ENCODE data around the gene GTPBP3. TPM values are rescaled to one million over a fixed set of nuclear protein-coding genes. Genes with fewer than 3 reads are reported as not detected.
A peak's percentile ranks its signal among the peaks of the same experiment; 100 is the strongest.

Gene GTPBP3
- total and polyA plus RNA-seq, 9 of the 15 experiments (the other 6 are each of a cell fraction or from before 2014, with no cell fraction given): 4.9 to 124 (median 22.6) TPM

GRCh38 chr19:17385878-17386611 is 48.7 kb downstream of the GTPBP3 start (continued):
- TF ChIP-seq CTCFL (IDR thresholded peaks at IDR 0.05; ENCODE audit: borderline replicate concordance, insufficient read depth, low read depth, low read length, poor library complexity, severe bottlenecking): peak; percentile 40
- peak; percentile 32; the same call in 1 of the 2 replicates for TF ChIP-seq RB1 (IDR thresholded peaks at IDR 0.05; ENCODE audit: low read depth)
- TF ChIP-seq FOXP1 (CRISPR knock-in tag; IDR thresholded peaks at IDR 0.05): 0 out of 2 replicates have a peak, but pooled peaks have one; percentile 31
- TF ChIP-seq RCOR1 (IDR thresholded peaks at IDR 0.05; ENCODE audit: borderline replicate concordance in 1 of 2, low read depth in 2 of 2, low read length in 2 of 2): peak in 1 of 2 experiments; percentile 15; a peak in 1 of 4 replicates
- TF ChIP-seq, protein P1, sequence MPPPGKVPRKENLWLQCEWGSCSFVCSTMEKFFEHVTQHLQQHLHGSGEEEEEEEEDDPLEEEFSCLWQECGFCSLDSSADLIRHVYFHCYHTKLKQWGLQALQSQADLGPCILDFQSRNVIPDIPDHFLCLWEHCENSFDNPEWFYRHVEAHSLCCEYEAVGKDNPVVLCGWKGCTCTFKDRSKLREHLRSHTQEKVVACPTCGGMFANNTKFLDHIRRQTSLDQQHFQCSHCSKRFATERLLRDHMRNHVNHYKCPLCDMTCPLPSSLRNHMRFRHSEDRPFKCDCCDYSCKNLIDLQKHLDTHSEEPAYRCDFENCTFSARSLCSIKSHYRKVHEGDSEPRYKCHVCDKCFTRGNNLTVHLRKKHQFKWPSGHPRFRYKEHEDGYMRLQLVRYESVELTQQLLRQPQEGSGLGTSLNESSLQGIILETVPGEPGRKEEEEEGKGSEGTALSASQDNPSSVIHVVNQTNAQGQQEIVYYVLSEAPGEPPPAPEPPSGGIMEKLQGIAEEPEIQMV (tag; conservative IDR thresholded peaks at IDR 0.05; ENCODE audit: low read depth): no peak
- TF ChIP-seq GATAD2A (IDR thresholded peaks at IDR 0.05): 0 out of 2 replicates have a peak, but pooled peaks have one; percentile 50
- peak; percentile 68 for TF ChIP-seq SMC3 (conservative IDR thresholded peaks at IDR 0.05; ENCODE audit: insufficient read depth, low read depth, low read length)
- peak in 1 of 2 experiments; percentile 39; a peak in 1 of 4 replicates for TF ChIP-seq MAZ (CRISPR knock-in tag; conservative IDR thresholded peaks at IDR 0.05 in 1 of 2, IDR thresholded peaks at IDR 0.05 in 1 of 2)
- TF ChIP-seq, protein P2, sequence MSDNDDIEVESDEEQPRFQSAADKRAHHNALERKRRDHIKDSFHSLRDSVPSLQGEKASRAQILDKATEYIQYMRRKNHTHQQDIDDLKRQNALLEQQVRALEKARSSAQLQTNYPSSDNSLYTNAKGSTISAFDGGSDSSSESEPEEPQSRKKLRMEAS (CRISPR knock-in tag; IDR thresholded peaks at IDR 0.05): peak; percentile 35
- TF ChIP-seq GTF2E2 (tag; IDR thresholded peaks at IDR 0.05): no peak
